Activated naive CD8-positive, alpha-beta T cell treated with anti-CD3 and anti-CD28 coated beads, Interleukin-2, amount 10 ng/mL, durations not matched to agents 7 days and 5 days (primary cell): ENCODE data around the gene EXTL1. TPM values are rescaled to one million over a fixed set of nuclear protein-coding genes. Genes with fewer than 3 reads are reported as not detected.

Experiments used
- ATAC-seq: fragments of 150-1000 bp; cut with Tn5 transposase; one replicate; pipeline ENCODE4 v1.10.0; 2021; ENCODE audit warnings: low read depth, moderate library complexity
- POLR2A ChIA-PET: fragments of 350-600 bp; sonication (Branson Sonifier 250); formaldehyde crosslinking; loops from one replicate; lab custom pipeline; 2021; ENCODE audit warnings: antibody characterized with exemption; lab: Charles Lee
- DNase-seq: peaks from one replicate; pipeline ENCODE4 v3.0.0; 2021
- H3K27ac Mint-ChIP-seq: one replicate; pipeline ENCODE4 v1.8.0; 2022; ENCODE audit warnings: mild to moderate bottlenecking, mixed read lengths
- H3K27me3 Mint-ChIP-seq: one replicate; pipeline ENCODE4 v1.8.0; 2022; ENCODE audit warnings: mild to moderate bottlenecking, moderate library complexity, mixed read lengths
- H3K36me3 Mint-ChIP-seq: one replicate; pipeline ENCODE4 v1.8.0; 2021; ENCODE audit warnings: mild to moderate bottlenecking, mixed read lengths
- H3K4me1 Mint-ChIP-seq: one replicate; pipeline ENCODE4 v1.8.0; 2021; ENCODE audit warnings: mixed read lengths
- H3K4me3 Mint-ChIP-seq: one replicate; pipeline ENCODE4 v1.8.0; 2022; ENCODE audit warnings: mild to moderate bottlenecking, moderate library complexity, mixed read lengths
- H3K9me3 Mint-ChIP-seq: one replicate; pipeline ENCODE4 v1.8.0; 2021; ENCODE audit warnings: mixed read lengths
- total RNA-seq, 2 experiments: library from RNA; stranded (reverse); gene quantifications; one replicate each; pipeline ENCODE4 v1.2.3, GENCODE V29; 2021

EXTL1 gene
- total RNA-seq, 2 experiments from 2014 or later, result not detected

- ATAC-seq (peak; percentile 92), DNase-seq (peak; percentile 55)
- Mint-ChIP-seq H3K27me3 (no peaks in the 10 kb centered on the region), H3K4me3 (peak overlapping the region; percentile 86), H3K4me1 (peaks cover 38% of the 10 kb centered on the region), H3K36me3 (peaks cover 9% of the 10 kb centered on the region), H3K27ac (peak overlapping the region; percentile 93), H3K9me3 (no peaks in the 10 kb centered on the region)
- POLR2A ChIA-PET, result interaction anchor here (0.5 to 4.9 kb wide), 13 partner anchors 8 to 1776 kb away, joined by 3 to 33 read pairs (median 7); partner anchors contain the start of genes PAQR7 and STMN1
Measured at GRCh38 chr1:25990702-25991395, 30.7 kb upstream of the EXTL1 start.

- Mint-ChIP-seq H3K4me3 (no peak overlapping the region), H3K27ac (peak overlapping the region; percentile 27), H3K36me3 (peaks cover 4% of the 10 kb centered on the region), H3K9me3 (no peaks in the 10 kb centered on the region), H3K4me1 (peaks cover 40% of the 10 kb centered on the region), H3K27me3 (no peaks in the 10 kb centered on the region)
- POLR2A ChIA-PET, result interaction anchor here (1.7 to 4.9 kb wide), 3 partner anchors 21 to 96 kb away, joined by 7 to 33 read pairs (median 18); no protein-coding TSS in a partner anchor
- DNase-seq (no peak), ATAC-seq (no peak)
Measured at GRCh38 chr1:25991937-25992688, 29.5 kb upstream of the EXTL1 start.

- POLR2A ChIA-PET, result no interaction called here
- H3K4me3 Mint-ChIP-seq, result no peak overlapping the region
Measured at GRCh38 chr1:25992689-25993171, 28.8 kb upstream of the EXTL1 start.

GRCh38 chr1:25993197-25993951, 28.2 kb upstream of the EXTL1 start:
- POLR2A ChIA-PET, result interaction anchor here (0.5 to 1.7 kb wide), 5 partner anchors 23 to 1029 kb away, joined by 3 to 10 read pairs (median 3); partner anchors contain the start of gene STMN1
- no peaks in the 10 kb centered on the region for H3K27me3 Mint-ChIP-seq
- peaks cover 37% of the 10 kb centered on the region for H3K4me1 Mint-ChIP-seq
- no peak overlapping the region for H3K27ac Mint-ChIP-seq
- no peaks in the 10 kb centered on the region for H3K9me3 Mint-ChIP-seq
- H3K36me3 Mint-ChIP-seq, result no peaks in the 10 kb centered on the region
- ATAC-seq (no peak), DNase-seq (no peak)
- no peak overlapping the region for H3K4me3 Mint-ChIP-seq

More at GRCh38 chr1:25992689-25993171, 28.8 kb upstream of the EXTL1 start:
- DNase-seq, result no peak
- no peaks in the 10 kb centered on the region for H3K27me3 Mint-ChIP-seq
- no peak for ATAC-seq
- H3K4me1 Mint-ChIP-seq, result peaks cover 41% of the 10 kb centered on the region
- no peaks in the 10 kb centered on the region for H3K9me3 Mint-ChIP-seq
- no peaks in the 10 kb centered on the region for H3K36me3 Mint-ChIP-seq
- no peak overlapping the region for H3K27ac Mint-ChIP-seq

GRCh38 chr1:25994402-25995150, 27.0 kb upstream of the EXTL1 start:
- POLR2A ChIA-PET, result interaction anchor here (0.5 to 1.7 kb wide), 4 partner anchors 24 to 1030 kb away, joined by 3 to 10 read pairs (median 4); partner anchors contain the start of gene STMN1
- Mint-ChIP-seq H3K36me3 (no peaks in the 10 kb centered on the region), H3K4me1 (peaks cover 40% of the 10 kb centered on the region), H3K9me3 (no peaks in the 10 kb centered on the region), H3K4me3 (no peak overlapping the region), H3K27me3 (no peaks in the 10 kb centered on the region), H3K27ac (no peak overlapping the region)
- DNase-seq, result no peak
- no peak for ATAC-seq

- peak overlapping the region; percentile 99 for H3K27ac Mint-ChIP-seq
- ATAC-seq, result peak; percentile 15
- no peaks in the 10 kb centered on the region for H3K36me3 Mint-ChIP-seq
- POLR2A ChIA-PET, result interaction anchor here (0.6 to 4.4 kb wide), 24 partner anchors 9 to 1993 kb away, joined by 3 to 76 read pairs (median 5); partner anchors contain the start of genes MTFR1L, PAQR7 and STMN1
- no peak for DNase-seq
- H3K27me3 Mint-ChIP-seq, result peaks cover 4% of the 10 kb centered on the region
- H3K4me1 Mint-ChIP-seq, result peaks cover 27% of the 10 kb centered on the region
- H3K4me3 Mint-ChIP-seq, result peak overlapping the region; percentile 97
- H3K9me3 Mint-ChIP-seq, result no peaks in the 10 kb centered on the region
Measured at GRCh38 chr1:25996966-25997827, 24.4 kb upstream of the EXTL1 start.

- Mint-ChIP-seq H3K4me1 (peaks cover 20% of the 10 kb centered on the region), H3K27ac (peak within 1 kb of the TSS; percentile 99)
- peak; percentile 94 for DNase-seq
Measured at GRCh38 chr1:25997828-25998761, 23.5 kb upstream of the EXTL1 start, which contains the start of gene PAFAH2. Gene PAFAH2, minus strand, starts transcription at chr1:25998063. Its CDS starts 7,247 bp downstream, at chr1:25990816.

GRCh38 chr1:25999041-25999800, 22.4 kb upstream of the EXTL1 start:
- POLR2A ChIA-PET, result interaction anchor here (1.2 to 4.4 kb wide), 3 partner anchors 9 to 103 kb away, joined by 4 to 76 read pairs (median 26); no protein-coding TSS in a partner anchor
- no peaks in the 10 kb centered on the region for H3K36me3 Mint-ChIP-seq
- H3K4me3 Mint-ChIP-seq, result no peak overlapping the region
- H3K4me1 Mint-ChIP-seq, result peaks cover 16% of the 10 kb centered on the region
- ATAC-seq, result no peak
- H3K27ac Mint-ChIP-seq, result no peak overlapping the region
- peaks cover 4% of the 10 kb centered on the region for H3K27me3 Mint-ChIP-seq
- DNase-seq, result no peak
- H3K9me3 Mint-ChIP-seq, result no peaks in the 10 kb centered on the region

More at GRCh38 chr1:25997828-25998761, 23.5 kb upstream of the EXTL1 start, which contains the start of gene PAFAH2:
- peak within 1 kb of the TSS; percentile 97 for H3K4me3 Mint-ChIP-seq
- H3K27me3 Mint-ChIP-seq, result peaks cover 4% of the 10 kb centered on the region
- POLR2A ChIA-PET, result interaction anchor here (0.6 to 4.4 kb wide), 22 partner anchors 7 to 195 kb away, joined by 3 to 76 read pairs (median 5); partner anchors contain the start of genes MTFR1L, PAQR7 and STMN1
- peak; percentile 94 for ATAC-seq
- H3K36me3 Mint-ChIP-seq, result no peaks in the 10 kb centered on the region
- H3K9me3 Mint-ChIP-seq, result no peaks in the 10 kb centered on the region

- H3K36me3 Mint-ChIP-seq, result no peaks in the 10 kb centered on the region
Measured at GRCh38 chr1:26003262-26003661, 18.3 kb upstream of the EXTL1 start.

GRCh38 chr1:26003756-26004155, 17.8 kb upstream of the EXTL1 start:
- no peaks in the 10 kb centered on the region for H3K9me3 Mint-ChIP-seq
- no peak overlapping the region for H3K27ac Mint-ChIP-seq
- peaks cover 3% of the 10 kb centered on the region for H3K4me1 Mint-ChIP-seq
- H3K36me3 Mint-ChIP-seq, result no peaks in the 10 kb centered on the region
- H3K27me3 Mint-ChIP-seq, result peaks cover 13% of the 10 kb centered on the region
- no peak overlapping the region for H3K4me3 Mint-ChIP-seq
- POLR2A ChIA-PET, result no interaction called here
- DNase-seq (no peak), ATAC-seq (no peak)

More at GRCh38 chr1:26003262-26003661, 18.3 kb upstream of the EXTL1 start:
- Mint-ChIP-seq H3K27me3 (peaks cover 13% of the 10 kb centered on the region), H3K9me3 (no peaks in the 10 kb centered on the region), H3K4me3 (no peak overlapping the region), H3K4me1 (peaks cover 7% of the 10 kb centered on the region), H3K27ac (no peak overlapping the region)
- POLR2A ChIA-PET, result interaction anchor here (1.5 kb wide), 1 partner anchor 128 kb away, joined by 4 read pairs; the partner anchor contains the start of gene PAQR7
- ATAC-seq (no peak), DNase-seq (no peak)
